HepG2 (cell line): ENCODE data around the gene ARMH1. TPM values are rescaled to one million over a fixed set of nuclear protein-coding genes. Genes with fewer than 3 reads are reported as not detected.

Experiments
- DZIP1 ChIP-seq: sonication (generic); formaldehyde crosslinking; IDR thresholded peaks from 2 replicates; pipeline ENCODE4 v1.5.0; 2020; ENCODE audit warnings: mild to moderate bottlenecking, missing genetic modification reagents
- FOXK1 ChIP-seq: sonication (generic); formaldehyde crosslinking; IDR thresholded peaks from 2 replicates; pipeline ENCODE4 v1.4.0; 2020; ENCODE audit warnings: low read depth, missing genetic modification reagents, borderline replicate concordance
- GATAD1 ChIP-seq: IDR thresholded peaks from 2 replicates; pipeline ENCODE4 v1.6.1; 2016; ENCODE audit warnings: missing genetic modification reagents, missing compliant biosample characterization
- KIAA2018 ChIP-seq: sonication (generic); formaldehyde crosslinking; IDR thresholded peaks from 2 replicates; pipeline ENCODE4 v1.5.0; 2020; ENCODE audit warnings: mild to moderate bottlenecking, missing genetic modification reagents, borderline replicate concordance
- MED8 ChIP-seq: sonication (generic); formaldehyde crosslinking; IDR thresholded peaks from 2 replicates; pipeline ENCODE4 v1.8.1; 2023; ENCODE audit warnings: mild to moderate bottlenecking, missing genetic modification reagents; ENCODE audit not compliant: insufficient replicate concordance
- PLRG1 ChIP-seq: fragments of 450-650 bp; conservative IDR thresholded peaks from 2 replicates; pipeline ENCODE4 v1.6.1; 2016
- SNRNP70 ChIP-seq: fragments of 200-400 bp; formaldehyde crosslinking; IDR thresholded peaks from 2 replicates; pipeline ENCODE4 v1.6.1; 2017; ENCODE audit warnings: mild to moderate bottlenecking, low read depth, low read length, moderate library complexity
- ZNF12 ChIP-seq: sonication (generic); formaldehyde crosslinking; IDR thresholded peaks from 2 replicates; pipeline ENCODE4 v1.5.0; 2020; ENCODE audit warnings: missing genetic modification reagents
- ZNF281 ChIP-seq: sonication (generic); formaldehyde crosslinking; IDR thresholded peaks from 2 replicates; pipeline ENCODE4 v1.4.0; 2020; ENCODE audit warnings: missing genetic modification reagents, borderline replicate concordance
- ZNF441 ChIP-seq: sonication (generic); formaldehyde crosslinking; IDR thresholded peaks from 2 replicates; pipeline ENCODE4 v1.7.0; 2021; ENCODE audit warnings: missing genetic modification reagents, borderline replicate concordance
- ZNF484 ChIP-seq: sonication (generic); formaldehyde crosslinking; IDR thresholded peaks from 2 replicates; pipeline ENCODE4 v1.5.1; 2020; ENCODE audit warnings: mild to moderate bottlenecking, low read depth, missing genetic modification reagents, borderline replicate concordance
- ZNF501 ChIP-seq: sonication (generic); formaldehyde crosslinking; IDR thresholded peaks from 2 replicates; pipeline ENCODE4 v1.5.1; 2020; ENCODE audit warnings: mild to moderate bottlenecking, moderate library complexity, missing genetic modification reagents
- ZNF549 ChIP-seq: sonication (generic); formaldehyde crosslinking; IDR thresholded peaks from 2 replicates; pipeline ENCODE4 v1.5.0; 2020; ENCODE audit warnings: missing genetic modification reagents
- ZNF556 ChIP-seq: sonication (generic); formaldehyde crosslinking; IDR thresholded peaks from 2 replicates; pipeline ENCODE4 v1.4.0; 2020; ENCODE audit warnings: mild to moderate bottlenecking, missing genetic modification reagents, borderline replicate concordance
- polyA plus RNA-seq, 8 experiments: library from polyadenylated mRNA; depleted of rRNA in 3 of 8; stranded (reverse) in 7 of 8; unstranded in 1 of 8; fragments of >200 nt; fragmentation: Illumina TruSeq in 4 of 8; extraction: Trizol in 4 of 8; gene quantifications; 2 replicates each; pipeline versions ENCODE4 v1.2.1 to v1.2.3, GENCODE V29; 2011 to 2016; ENCODE audit warnings: low read depth in 4 of 8, missing spikeins in 1 of 8, mixed read lengths in 1 of 8; ENCODE audit not compliant: insufficient read depth in 1 of 8
- total RNA-seq, 5 experiments: library from RNA; depleted of rRNA; stranded (reverse); fragments of >200 nt; fragmentation: Illumina TruSeq; extraction: Trizol; gene quantifications; 2 replicates each; pipeline ENCODE4 v1.2.3, GENCODE V29; 2016; ENCODE audit warnings: low read depth in 1 of 5

Gene ARMH1
- total and polyA plus RNA-seq, 2 of the 13 experiments (the other 11 are each of a cell fraction or from before 2014, with no cell fraction given), result 0.69 TPM; not detected in 1

DNA sequence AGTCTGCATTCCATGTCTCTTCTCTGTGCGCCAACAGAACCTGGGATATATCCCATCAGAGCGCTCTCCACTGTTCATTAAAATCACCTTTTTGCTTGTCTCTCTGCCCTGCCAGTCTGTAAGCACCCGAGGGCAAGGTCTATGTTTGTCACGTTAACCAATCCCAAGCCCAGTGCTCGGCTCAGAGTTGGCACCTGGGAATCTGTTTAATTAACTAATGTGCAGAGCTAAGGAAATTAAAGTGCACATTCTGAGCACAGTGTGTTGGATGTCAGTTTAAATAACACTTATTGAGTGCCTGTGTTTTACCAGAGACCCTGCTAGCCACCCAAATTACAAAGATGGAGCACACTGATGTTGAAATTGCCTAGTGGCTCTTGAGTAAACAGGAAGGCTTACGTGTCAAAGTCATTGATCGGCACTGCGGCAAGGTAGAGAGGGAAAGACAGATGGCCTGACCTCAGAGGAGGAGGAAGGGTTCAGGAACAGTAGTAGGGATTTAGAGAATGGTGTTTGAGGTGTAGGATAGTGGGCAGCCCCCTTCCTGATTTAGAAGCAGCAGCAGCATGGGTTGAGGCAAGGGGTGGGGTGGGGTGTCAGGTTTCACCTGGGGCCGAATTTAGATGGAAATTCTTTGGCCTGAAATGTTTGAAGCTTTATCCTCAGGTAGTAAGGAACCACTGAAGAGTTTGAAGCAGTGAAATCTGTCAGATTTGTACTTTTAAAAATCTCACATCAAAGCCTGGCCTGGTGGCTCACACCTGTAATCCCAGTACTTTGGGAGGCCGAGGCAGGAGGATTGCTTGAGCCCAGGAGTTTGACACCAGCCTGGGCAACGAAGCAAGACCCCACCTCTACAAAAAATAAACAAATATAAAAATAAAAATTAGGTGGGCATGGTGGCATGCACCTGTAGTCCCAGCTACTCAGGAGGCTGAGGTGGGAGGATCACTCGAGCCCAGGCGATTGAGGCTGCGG lies 7.7 kb downstream of the ARMH1 start (continued):
- TF ChIP-seq KIAA2018 (CRISPR knock-in tag) (no peak), ZNF556 (CRISPR knock-in tag) (no peak; the same call in 1 of the 2 replicates), DZIP1 (CRISPR knock-in tag) (no peak), ZNF12 (no peak), FOXK1 (CRISPR knock-in tag) (peak; percentile 87; the same call in 1 of the 2 replicates), GATAD1 (CRISPR knock-in tag) (peak; percentile 64), ZNF281 (CRISPR knock-in tag) (peak; percentile 68; the same call in 1 of the 2 replicates), PLRG1 (no peak), ZNF484 (no peak), ZNF501 (CRISPR knock-in tag) (peak; percentile 41; the same call in 1 of the 2 replicates), ZNF549 (CRISPR knock-in tag) (no peak), SNRNP70 (no peak), ZNF441 (CRISPR knock-in tag) (no peak), MED8 (CRISPR knock-in tag) (no peak)
